GM21367 (cell line): ENCODE measurements around the gene TET2.

Source experiments
- ATAC-seq: cut with Tn5 transposase; IDR thresholded peaks from one replicate; pipeline ENCODE4 v1.9.1; 2021; ENCODE audit not compliant: unreplicated experiment

Gene TET2

DNA sequence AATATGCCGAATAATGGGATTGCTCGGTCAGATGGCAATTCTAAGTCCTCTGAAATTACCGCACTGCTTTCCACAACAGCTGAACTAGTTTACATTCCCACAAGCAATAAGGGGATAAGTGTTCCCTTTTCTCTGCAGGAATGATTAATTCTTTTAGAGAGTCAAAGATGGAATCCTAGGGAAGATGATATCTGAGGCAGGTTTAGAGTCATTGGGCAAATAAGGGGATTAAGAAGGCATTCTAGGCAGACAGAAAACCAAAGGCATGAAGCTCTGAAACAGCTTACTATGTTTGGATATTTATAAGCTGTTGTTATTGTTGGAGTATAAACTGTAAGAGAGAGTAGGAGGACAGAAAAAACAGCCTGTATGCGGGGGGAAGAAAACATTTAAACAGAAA lies 85.7 kb downstream of the TET2 start:
- ATAC-seq: no peak

GRCh38 chr4:105234582-105234981 lies 87.9 kb downstream of the TET2 start:
- no peak for ATAC-seq

DNA sequence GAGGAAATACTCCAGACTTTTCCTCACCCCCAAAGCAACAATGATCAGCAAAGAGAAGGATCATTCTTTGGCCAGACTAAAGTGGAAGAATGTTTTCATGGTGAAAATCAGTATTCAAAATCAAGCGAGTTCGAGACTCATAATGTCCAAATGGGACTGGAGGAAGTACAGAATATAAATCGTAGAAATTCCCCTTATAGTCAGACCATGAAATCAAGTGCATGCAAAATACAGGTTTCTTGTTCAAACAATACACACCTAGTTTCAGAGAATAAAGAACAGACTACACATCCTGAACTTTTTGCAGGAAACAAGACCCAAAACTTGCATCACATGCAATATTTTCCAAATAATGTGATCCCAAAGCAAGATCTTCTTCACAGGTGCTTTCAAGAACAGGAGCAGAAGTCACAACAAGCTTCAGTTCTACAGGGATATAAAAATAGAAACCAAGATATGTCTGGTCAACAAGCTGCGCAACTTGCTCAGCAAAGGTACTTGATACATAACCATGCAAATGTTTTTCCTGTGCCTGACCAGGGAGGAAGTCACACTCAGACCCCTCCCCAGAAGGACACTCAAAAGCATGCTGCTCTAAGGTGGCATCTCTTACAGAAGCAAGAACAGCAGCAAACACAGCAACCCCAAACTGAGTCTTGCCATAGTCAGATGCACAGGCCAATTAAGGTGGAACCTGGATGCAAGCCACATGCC lies 89.7 kb downstream of the TET2 start:
- peak; percentile 84 for ATAC-seq

GRCh38 chr4:105236916-105237311 lies 90.2 kb downstream of the TET2 start:
- peak; percentile 22 for ATAC-seq

DNA sequence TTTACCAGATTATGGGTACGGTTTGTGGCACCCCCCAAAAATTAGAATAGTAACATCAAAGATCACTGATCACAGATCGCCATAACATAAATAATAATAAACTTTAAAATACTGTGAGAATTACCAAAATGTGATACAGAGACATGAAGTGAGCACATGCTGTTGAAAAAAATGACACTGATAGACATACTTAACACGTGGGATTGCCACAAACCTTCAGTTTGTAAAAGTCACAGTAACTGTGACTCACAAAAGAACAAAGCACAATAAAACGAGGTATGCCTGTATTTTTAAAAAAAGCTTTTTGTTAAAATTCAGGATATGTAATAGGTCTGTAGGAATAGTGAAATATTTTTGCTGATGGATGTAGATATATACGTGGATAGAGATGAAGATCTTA lies 93.4 kb downstream of the TET2 start:
- ATAC-seq: no peak

GRCh38 chr4:105241451-105241850 lies 94.8 kb downstream of the TET2 start:
- no peak for ATAC-seq

DNA sequence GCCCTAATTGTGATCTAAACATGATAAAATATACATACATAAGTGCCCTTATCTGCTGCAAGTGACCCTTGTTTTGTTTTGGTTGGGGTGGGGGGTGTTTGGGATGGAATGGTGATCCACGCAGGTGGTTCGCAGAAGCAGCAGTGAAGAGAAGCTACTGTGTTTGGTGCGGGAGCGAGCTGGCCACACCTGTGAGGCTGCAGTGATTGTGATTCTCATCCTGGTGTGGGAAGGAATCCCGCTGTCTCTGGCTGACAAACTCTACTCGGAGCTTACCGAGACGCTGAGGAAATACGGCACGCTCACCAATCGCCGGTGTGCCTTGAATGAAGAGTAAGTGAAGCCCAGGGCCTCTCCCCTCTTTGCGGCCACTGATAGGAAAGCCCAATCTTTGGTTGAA lies 96.8 kb downstream of the TET2 start:
- no peak for ATAC-seq

GRCh38 chr4:105246712-105247111 lies 100.0 kb downstream of the TET2 start:
- ATAC-seq: no peak

DNA sequence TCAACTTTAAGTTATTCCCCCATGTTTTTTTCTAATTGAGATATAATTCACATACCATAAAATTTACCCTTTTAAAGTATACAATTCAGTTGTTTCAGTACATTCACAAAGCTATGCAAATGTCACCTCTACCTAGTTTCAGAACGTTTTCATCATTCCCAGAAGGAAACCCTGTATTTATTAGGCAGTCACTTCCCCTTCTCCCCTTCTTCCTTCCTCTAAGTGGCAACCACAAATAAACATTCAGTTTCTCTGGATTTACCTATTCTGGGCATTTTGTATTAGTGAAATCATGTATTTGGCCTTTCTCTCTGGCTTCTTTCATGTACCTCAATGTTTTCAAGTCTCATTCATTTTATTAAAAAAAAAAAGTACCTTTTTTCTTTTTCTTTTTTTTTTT lies 101.9 kb downstream of the TET2 start:
- ATAC-seq: no peak

DNA sequence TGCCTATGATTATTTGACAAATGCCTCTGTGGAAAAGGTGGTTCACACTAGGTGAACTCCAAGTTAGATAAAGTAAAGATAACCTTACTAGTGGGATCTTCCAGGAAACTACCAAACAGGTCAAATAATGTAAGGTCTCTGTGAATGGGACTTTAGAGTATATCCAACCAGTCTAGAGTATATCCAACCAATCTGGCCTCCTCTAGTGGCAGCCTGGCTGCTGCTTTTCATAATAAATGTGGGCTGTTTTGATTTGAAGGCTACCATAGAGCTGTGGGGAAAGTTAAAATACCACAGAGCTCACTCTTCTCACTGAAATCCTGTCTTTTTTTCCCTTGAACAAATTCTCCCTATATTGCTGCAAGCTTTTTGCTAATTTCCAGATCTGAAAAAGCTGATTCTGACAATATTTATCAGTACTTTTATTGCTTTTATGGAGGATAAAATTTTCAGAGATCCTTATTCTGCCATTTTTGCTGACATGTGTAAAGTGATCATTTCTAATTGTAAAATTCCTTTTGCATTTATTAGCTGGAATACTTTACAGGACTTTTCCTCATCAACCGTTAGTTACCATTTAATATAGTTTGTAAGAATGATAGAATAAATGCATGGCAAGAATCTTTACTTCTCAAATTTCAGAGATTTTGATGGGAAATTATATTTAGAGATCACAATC lies 111.3 kb downstream of the TET2 start:
- no peak for ATAC-seq

DNA sequence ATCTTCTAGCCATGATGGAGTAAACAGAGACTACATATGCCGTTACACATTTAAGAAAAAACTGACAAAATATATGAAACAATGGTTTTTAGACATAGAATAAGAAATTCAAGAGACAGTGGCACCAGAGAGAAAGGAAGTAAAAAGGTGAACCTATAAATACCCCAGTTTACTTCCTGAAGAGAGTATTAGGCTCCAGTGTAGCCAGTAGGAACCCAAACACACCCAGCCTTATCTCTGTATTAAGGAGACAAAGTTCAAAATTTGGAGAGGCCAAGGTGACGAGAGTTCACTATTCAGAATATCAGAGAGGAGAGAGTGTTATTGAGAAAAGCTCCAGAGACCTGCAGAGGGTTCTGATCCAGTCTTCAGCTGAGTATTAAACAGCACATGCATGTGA lies 119.0 kb downstream of the TET2 start:
- ATAC-seq: no peak

DNA sequence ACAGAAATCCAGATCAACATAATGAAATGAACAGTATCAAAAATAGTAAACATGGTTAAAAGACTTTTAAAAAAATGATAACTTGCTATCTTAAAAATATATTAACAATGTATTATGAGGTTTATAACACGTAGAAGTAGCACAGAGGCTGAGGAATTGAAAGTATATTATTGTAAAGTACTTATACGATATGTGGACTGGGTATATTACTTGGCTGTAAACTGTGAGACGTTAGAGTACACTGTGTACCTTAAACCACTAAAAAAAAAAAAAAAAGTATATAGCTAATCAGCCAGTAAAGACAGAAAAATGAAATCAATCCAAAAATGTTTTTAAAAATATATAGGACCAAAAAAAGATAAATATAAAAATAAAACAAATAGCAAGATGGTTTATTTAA lies 120.6 kb downstream of the TET2 start:
- no peak for ATAC-seq

GRCh38 chr4:105272002-105272401 lies 125.3 kb downstream of the TET2 start:
- ATAC-seq: no peak

DNA sequence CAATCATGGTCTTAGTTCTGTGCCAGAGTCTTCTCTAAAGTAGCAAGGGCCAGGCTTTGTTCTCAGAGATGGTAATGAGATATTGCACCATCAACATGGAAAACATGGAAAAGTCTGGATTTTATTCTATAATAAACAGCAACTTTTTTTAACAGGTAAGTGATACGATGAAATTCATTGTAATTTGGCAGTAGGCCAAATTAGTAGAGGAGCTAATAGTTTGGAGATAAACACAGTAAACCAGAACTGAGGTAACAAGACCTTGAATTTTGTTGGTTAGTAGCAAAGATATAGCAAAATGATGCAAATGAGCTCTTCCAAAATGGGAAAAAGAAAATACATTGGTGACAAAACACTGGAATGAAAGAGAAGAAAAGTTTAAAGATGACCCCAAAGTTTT lies 126.6 kb downstream of the TET2 start:
- no peak for ATAC-seq

DNA sequence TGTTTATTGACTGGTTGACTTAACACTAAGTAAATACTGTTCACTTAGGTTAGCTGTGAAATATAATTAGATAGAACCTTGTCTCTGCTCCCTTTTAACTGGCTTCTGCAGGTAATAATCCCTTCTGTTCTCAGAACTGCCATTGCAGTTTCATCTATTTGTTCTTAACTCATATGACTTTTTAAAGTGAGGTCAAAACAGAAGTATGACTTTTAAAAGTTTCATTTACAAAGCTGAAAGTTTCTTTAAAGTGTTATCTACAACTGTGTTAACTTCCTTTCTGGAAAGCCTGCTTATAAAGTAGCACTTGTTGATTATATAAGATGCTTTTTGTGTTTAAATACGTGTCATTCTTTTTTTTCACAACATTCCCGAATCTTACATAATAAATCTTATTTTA lies 127.4 kb downstream of the TET2 start:
- no peak for ATAC-seq

- no peak for ATAC-seq
Measured at GRCh38 chr4:105274504-105274903, 127.8 kb downstream of the TET2 start.

DNA sequence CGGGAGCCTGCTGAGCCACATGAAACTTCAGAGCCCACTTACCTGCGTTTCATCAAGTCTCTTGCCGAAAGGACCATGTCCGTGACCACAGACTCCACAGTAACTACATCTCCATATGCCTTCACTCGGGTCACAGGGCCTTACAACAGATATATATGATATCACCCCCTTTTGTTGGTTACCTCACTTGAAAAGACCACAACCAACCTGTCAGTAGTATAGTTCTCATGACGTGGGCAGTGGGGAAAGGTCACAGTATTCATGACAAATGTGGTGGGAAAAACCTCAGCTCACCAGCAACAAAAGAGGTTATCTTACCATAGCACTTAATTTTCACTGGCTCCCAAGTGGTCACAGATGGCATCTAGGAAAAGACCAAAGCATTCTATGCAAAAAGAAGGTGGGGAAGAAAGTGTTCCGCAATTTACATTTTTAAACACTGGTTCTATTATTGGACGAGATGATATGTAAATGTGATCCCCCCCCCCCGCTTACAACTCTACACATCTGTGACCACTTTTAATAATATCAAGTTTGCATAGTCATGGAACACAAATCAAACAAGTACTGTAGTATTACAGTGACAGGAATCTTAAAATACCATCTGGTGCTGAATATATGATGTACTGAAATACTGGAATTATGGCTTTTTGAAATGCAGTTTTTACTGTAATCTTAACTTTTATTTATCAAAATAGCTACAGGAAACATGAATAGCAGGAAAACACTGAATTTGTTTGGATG lies 129.9 kb downstream of the TET2 start:
- no peak for ATAC-seq

DNA sequence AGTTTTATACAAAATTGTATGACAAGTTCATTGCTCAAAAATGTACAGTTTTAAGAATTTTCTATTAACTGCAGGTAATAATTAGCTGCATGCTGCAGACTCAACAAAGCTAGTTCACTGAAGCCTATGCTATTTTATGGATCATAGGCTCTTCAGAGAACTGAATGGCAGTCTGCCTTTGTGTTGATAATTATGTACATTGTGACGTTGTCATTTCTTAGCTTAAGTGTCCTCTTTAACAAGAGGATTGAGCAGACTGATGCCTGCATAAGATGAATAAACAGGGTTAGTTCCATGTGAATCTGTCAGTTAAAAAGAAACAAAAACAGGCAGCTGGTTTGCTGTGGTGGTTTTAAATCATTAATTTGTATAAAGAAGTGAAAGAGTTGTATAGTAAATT lies 131.0 kb downstream of the TET2 start:
- no peak for ATAC-seq

- no peak for ATAC-seq
Measured at GRCh38 chr4:105279314-105279713, 132.6 kb downstream of the TET2 start.

DNA sequence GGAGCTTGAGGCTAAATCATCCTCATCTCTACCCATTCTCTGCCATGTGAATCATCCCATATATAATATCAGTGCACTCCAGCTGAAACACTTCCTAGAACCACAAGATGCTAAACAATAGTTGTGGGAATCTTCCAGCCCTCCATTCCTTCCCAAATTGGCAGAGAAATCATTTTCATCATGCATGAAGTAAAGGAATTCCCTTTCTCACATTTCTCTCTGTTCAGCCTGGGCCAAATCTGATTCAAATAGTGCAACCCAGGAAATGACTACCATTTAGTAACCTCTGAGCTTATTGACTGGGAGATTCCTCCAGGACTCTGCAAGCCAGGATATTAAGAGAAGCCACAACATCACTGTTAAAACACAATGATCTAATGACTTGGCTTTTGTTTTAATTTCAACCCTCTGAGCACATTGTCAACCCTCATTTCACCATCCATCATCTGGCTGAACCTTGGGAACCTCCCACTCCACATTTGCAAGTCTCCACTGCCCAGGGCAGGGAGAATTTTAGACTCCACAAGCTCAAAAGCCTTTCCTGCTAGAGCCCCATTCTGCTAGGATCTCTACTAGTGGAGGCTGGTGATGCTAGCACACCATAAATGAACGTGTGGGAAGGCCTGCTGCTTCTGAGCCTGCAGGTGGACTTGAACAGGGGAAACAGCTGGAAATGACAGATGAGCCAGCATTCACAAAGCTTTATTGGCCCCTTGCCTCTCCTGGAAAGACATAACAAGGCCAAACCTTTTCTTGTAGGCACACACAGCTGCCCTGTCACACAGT lies 133.9 kb downstream of the TET2 start:
- no peak for ATAC-seq

DNA sequence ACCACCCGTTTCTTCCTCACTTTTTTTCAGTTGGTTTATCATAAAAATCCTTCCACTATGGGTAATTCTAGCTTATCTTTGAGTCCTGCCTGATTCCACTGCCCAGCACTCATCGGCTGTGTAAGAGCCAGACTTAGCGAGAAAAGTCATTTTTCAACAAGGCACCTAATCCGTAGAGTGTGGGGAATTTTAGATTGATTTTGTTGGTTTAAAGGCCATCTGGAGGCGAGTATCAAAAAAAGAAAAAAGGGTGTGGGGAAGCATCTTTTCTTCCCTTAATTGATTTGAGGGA lies 134.4 kb downstream of the TET2 start:
- no peak for ATAC-seq

GRCh38 chr4:105282489-105282888 lies 135.8 kb downstream of the TET2 start:
- ATAC-seq: no peak
